WTC11 (cell line): Measurements from ENCODE around the gene ANKRD11. TPM values are rescaled to one million over a fixed set of nuclear protein-coding genes. Genes with fewer than 3 reads are reported as not detected.

Experiments
- ATAC-seq: fragments of 200-7000 bp; cut with Tn5 transposase; 2 replicates; pipeline ENCODE4 v1.10.0; 2021; ENCODE audit warnings: mild to moderate bottlenecking, moderate library complexity
- CTCF ChIA-PET: fragments of 300-600 bp; sonication (Branson Sonifier 250); formaldehyde crosslinking; loops from one replicate; lab custom pipeline; 2021; ENCODE audit warnings: antibody characterized with exemption; lab: Charles Lee
- POLR2A ChIA-PET: fragments of 350-600 bp; sonication (Branson Sonifier 250); formaldehyde crosslinking; loops from one replicate; lab custom pipeline; 2021; ENCODE audit warnings: antibody characterized with exemption; lab: Charles Lee
- DNase-seq: peaks from one replicate; pipeline ENCODE4 v3.0.0; 2021; ENCODE audit warnings: low spot score
- H3K27ac Mint-ChIP-seq: 2 replicates; pipeline ENCODE4 v1.8.0; 2021; ENCODE audit warnings: mixed read lengths
- H3K27me3 Mint-ChIP-seq: 2 replicates; pipeline ENCODE4 v1.8.0; 2021; ENCODE audit warnings: low read depth, mild to moderate bottlenecking, moderate library complexity, mixed read lengths
- H3K36me3 Mint-ChIP-seq: 2 replicates; pipeline ENCODE4 v1.8.0; 2021; ENCODE audit warnings: mixed read lengths
- H3K4me1 Mint-ChIP-seq: 2 replicates; pipeline ENCODE4 v1.8.0; 2022; ENCODE audit warnings: mixed read lengths
- H3K4me3 Mint-ChIP-seq: 2 replicates; pipeline ENCODE4 v1.8.0; 2021; ENCODE audit warnings: mild to moderate bottlenecking, moderate library complexity, mixed read lengths
- H3K9me3 Mint-ChIP-seq: 2 replicates; pipeline ENCODE4 v1.8.0; 2021; ENCODE audit warnings: mixed read lengths
- CREM ChIP-seq: sonication (generic); formaldehyde crosslinking; IDR thresholded peaks from 2 replicates; pipeline ENCODE4 v1.8.1; 2022; ENCODE audit warnings: mild to moderate bottlenecking, missing genetic modification reagents, moderate library complexity
- EMX1 ChIP-seq: fragments of 250-450 bp; sonication (Bioruptor Pico); IDR thresholded peaks from 2 replicates; pipeline ENCODE4 v1.8.0; 2021; ENCODE audit warnings: mild to moderate bottlenecking
- ETV6 ChIP-seq: sonication (generic); formaldehyde crosslinking; IDR thresholded peaks from 2 replicates; pipeline ENCODE4 v1.8.1; 2022; ENCODE audit warnings: mild to moderate bottlenecking, missing genetic modification reagents
- FOXK1 ChIP-seq: sonication (generic); formaldehyde crosslinking; IDR thresholded peaks from 2 replicates; pipeline ENCODE4 v1.8.0; 2022; ENCODE audit warnings: mild to moderate bottlenecking, moderate library complexity, missing genetic modification reagents
- FOXP4 ChIP-seq: sonication (generic); formaldehyde crosslinking; IDR thresholded peaks from 2 replicates; pipeline ENCODE4 v1.8.0; 2022; ENCODE audit warnings: mild to moderate bottlenecking, missing genetic modification reagents
- GABPB1 ChIP-seq: sonication (generic); formaldehyde crosslinking; IDR thresholded peaks from 2 replicates; pipeline ENCODE4 v1.8.1; 2023; ENCODE audit warnings: mild to moderate bottlenecking, missing genetic modification reagents
- GRHL2 ChIP-seq: fragments of 250-450 bp; sonication (Bioruptor Pico); IDR thresholded peaks from 2 replicates; pipeline ENCODE4 v1.8.0; 2022; ENCODE audit warnings: mild to moderate bottlenecking, moderate library complexity; ENCODE audit not compliant: insufficient replicate concordance, severe bottlenecking
- IRF2 ChIP-seq: sonication (generic); formaldehyde crosslinking; IDR thresholded peaks from 2 replicates; pipeline ENCODE4 v1.8.0; 2022; ENCODE audit warnings: low read depth, missing genetic modification reagents, borderline replicate concordance
- JAZF1 ChIP-seq: fragments of 250-450 bp; sonication (Bioruptor Pico); IDR thresholded peaks from 2 replicates; pipeline ENCODE4 v1.9.0; 2021; ENCODE audit warnings: moderate library complexity, mild to moderate bottlenecking, inconsistent platforms
- JUN ChIP-seq: sonication (generic); formaldehyde crosslinking; IDR thresholded peaks from 2 replicates; pipeline ENCODE4 v1.8.0; 2023; ENCODE audit warnings: mild to moderate bottlenecking, missing genetic modification reagents
- MLX ChIP-seq: sonication (generic); formaldehyde crosslinking; IDR thresholded peaks from 2 replicates; pipeline ENCODE4 v1.8.1; 2023; ENCODE audit warnings: mild to moderate bottlenecking, missing genetic modification reagents, moderate library complexity
- NFATC4 ChIP-seq: fragments of 250-450 bp; sonication (Bioruptor Pico); IDR thresholded peaks from 2 replicates; pipeline ENCODE4 v1.9.0; 2021; ENCODE audit warnings: mild to moderate bottlenecking
- NFE2L1 ChIP-seq: sonication (generic); formaldehyde crosslinking; IDR thresholded peaks from 2 replicates; pipeline ENCODE4 v1.8.1; 2023; ENCODE audit warnings: missing genetic modification reagents
- NR3C1 ChIP-seq: sonication (generic); formaldehyde crosslinking; conservative IDR thresholded peaks from 2 replicates; pipeline ENCODE4 v1.8.1; 2023; ENCODE audit warnings: low read depth, mild to moderate bottlenecking, missing genetic modification reagents
- PRRX2 ChIP-seq: fragments of 250-450 bp; sonication (Bioruptor Pico); IDR thresholded peaks from 2 replicates; pipeline ENCODE4 v1.8.0; 2021; ENCODE audit warnings: mild to moderate bottlenecking
- ZNF317 ChIP-seq: sonication (generic); formaldehyde crosslinking; IDR thresholded peaks from 2 replicates; pipeline ENCODE4 v1.8.1; 2023; ENCODE audit warnings: low read depth, mild to moderate bottlenecking, moderate library complexity, missing genetic modification reagents, borderline replicate concordance
- ZNF416 ChIP-seq: fragments of 250-450 bp; sonication (Bioruptor Pico); IDR thresholded peaks from 2 replicates; pipeline ENCODE4 v1.9.0; 2021; ENCODE audit warnings: mild to moderate bottlenecking, inconsistent platforms
- ZSCAN18 ChIP-seq: fragments of 250-450 bp; sonication (Bioruptor Pico); IDR thresholded peaks from 2 replicates; pipeline ENCODE4 v2.1.2; 2022; ENCODE audit warnings: mild to moderate bottlenecking, moderate library complexity
- total RNA-seq: library from RNA; stranded (reverse); gene quantifications from 3 replicates; pipeline ENCODE4 v1.2.3, GENCODE V29; 2021
- TF ChIP-seq, protein P1 (sequence below): sonication (generic); formaldehyde crosslinking; conservative IDR thresholded peaks from 2 replicates; pipeline ENCODE4 v1.8.1; 2022; ENCODE audit warnings: mild to moderate bottlenecking, missing genetic modification reagents
- TF ChIP-seq, protein P2 (sequence below): sonication (generic); formaldehyde crosslinking; IDR thresholded peaks from 2 replicates; pipeline ENCODE4 v1.8.0; 2022; ENCODE audit warnings: missing genetic modification reagents
- TF ChIP-seq, protein P3 (sequence below): sonication (generic); formaldehyde crosslinking; IDR thresholded peaks from 2 replicates; pipeline ENCODE4 v1.8.1; 2022; ENCODE audit warnings: low read depth, missing genetic modification reagents, borderline replicate concordance

Gene ANKRD11
- total RNA-seq, 1 experiment from 2014 or later = 184 TPM

- no peaks in the 10 kb centered on the region for H3K9me3 Mint-ChIP-seq
- DNase-seq = no peak
- no peak overlapping the region for H3K27ac Mint-ChIP-seq
- H3K4me3 Mint-ChIP-seq = no peak overlapping the region
- no peaks in the 10 kb centered on the region; the same call in 1 of the 2 replicates for H3K27me3 Mint-ChIP-seq
- POLR2A ChIA-PET = no interaction called here
- CTCF ChIA-PET = no interaction called here
- H3K4me1 Mint-ChIP-seq = no peaks in the 10 kb centered on the region
- no peak for TF ChIP-seq ZSCAN18 (CRISPR knock-in tag)
- no peak for TF ChIP-seq JUN (CRISPR knock-in tag)
- TF ChIP-seq, protein P1, sequence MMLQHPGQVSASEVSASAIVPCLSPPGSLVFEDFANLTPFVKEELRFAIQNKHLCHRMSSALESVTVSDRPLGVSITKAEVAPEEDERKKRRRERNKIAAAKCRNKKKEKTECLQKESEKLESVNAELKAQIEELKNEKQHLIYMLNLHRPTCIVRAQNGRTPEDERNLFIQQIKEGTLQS = no peak
- no peak for TF ChIP-seq FOXP4 (CRISPR knock-in tag)
- TF ChIP-seq, protein P2, sequence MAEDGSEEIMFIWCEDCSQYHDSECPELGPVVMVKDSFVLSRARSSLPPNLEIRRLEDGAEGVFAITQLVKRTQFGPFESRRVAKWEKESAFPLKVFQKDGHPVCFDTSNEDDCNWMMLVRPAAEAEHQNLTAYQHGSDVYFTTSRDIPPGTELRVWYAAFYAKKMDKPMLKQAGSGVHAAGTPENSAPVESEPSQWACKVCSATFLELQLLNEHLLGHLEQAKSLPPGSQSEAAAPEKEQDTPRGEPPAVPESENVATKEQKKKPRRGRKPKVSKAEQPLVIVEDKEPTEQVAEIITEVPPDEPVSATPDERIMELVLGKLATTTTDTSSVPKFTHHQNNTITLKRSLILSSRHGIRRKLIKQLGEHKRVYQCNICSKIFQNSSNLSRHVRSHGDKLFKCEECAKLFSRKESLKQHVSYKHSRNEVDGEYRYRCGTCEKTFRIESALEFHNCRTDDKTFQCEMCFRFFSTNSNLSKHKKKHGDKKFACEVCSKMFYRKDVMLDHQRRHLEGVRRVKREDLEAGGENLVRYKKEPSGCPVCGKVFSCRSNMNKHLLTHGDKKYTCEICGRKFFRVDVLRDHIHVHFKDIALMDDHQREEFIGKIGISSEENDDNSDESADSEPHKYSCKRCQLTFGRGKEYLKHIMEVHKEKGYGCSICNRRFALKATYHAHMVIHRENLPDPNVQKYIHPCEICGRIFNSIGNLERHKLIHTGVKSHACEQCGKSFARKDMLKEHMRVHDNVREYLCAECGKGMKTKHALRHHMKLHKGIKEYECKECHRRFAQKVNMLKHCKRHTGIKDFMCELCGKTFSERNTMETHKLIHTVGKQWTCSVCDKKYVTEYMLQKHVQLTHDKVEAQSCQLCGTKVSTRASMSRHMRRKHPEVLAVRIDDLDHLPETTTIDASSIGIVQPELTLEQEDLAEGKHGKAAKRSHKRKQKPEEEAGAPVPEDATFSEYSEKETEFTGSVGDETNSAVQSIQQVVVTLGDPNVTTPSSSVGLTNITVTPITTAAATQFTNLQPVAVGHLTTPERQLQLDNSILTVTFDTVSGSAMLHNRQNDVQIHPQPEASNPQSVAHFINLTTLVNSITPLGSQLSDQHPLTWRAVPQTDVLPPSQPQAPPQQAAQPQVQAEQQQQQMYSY (CRISPR knock-in tag) = no peak
- TF ChIP-seq, protein P3, sequence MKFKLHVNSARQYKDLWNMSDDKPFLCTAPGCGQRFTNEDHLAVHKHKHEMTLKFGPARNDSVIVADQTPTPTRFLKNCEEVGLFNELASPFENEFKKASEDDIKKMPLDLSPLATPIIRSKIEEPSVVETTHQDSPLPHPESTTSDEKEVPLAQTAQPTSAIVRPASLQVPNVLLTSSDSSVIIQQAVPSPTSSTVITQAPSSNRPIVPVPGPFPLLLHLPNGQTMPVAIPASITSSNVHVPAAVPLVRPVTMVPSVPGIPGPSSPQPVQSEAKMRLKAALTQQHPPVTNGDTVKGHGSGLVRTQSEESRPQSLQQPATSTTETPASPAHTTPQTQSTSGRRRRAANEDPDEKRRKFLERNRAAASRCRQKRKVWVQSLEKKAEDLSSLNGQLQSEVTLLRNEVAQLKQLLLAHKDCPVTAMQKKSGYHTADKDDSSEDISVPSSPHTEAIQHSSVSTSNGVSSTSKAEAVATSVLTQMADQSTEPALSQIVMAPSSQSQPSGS (CRISPR knock-in tag) = no peak
- no peak for TF ChIP-seq GABPB1 (CRISPR knock-in tag)
- no peak for TF ChIP-seq GRHL2 (CRISPR knock-in tag)
- TF ChIP-seq JAZF1 (CRISPR knock-in tag) = no peak
- no peak for TF ChIP-seq ETV6 (CRISPR knock-in tag)
- TF ChIP-seq MLX (CRISPR knock-in tag) = no peak
- no peak for TF ChIP-seq CREM (CRISPR knock-in tag)
- TF ChIP-seq EMX1 (CRISPR knock-in tag) = no peak
- no peak for ATAC-seq
- H3K36me3 Mint-ChIP-seq = peaks cover 46% of the 10 kb centered on the region
These were observed 22.1 kb upstream of the ANKRD11 start for GRCh38 chr16:89512453-89512852.

DNA sequence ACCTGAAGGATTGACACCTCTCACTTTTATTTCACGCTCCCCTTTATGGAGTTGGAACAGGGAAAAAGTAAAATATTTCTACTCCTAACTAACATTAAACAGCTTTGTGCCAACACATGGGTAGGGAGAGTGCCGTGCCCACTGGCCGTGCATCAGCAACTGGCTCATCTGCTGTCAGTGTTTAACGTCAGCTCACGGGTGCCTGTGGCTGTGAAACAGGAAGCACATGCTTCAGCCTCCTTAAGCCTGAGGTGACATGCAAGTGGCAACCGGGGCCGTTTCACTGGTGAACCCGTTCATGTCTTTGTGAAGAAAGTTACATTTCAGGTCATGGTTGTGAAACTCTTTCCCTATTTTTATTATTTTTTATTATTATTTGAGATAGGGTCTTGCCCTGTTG is 21.0 kb upstream of the ANKRD11 start:
- ChIA-PET CTCF (no interaction called here), POLR2A (no interaction called here)
- Mint-ChIP-seq H3K4me1 (peaks cover 4% of the 10 kb centered on the region; the same call in 1 of the 2 replicates), H3K27me3 (no peaks in the 10 kb centered on the region; the same call in 1 of the 2 replicates), H3K9me3 (no peaks in the 10 kb centered on the region), H3K36me3 (peaks cover 36% of the 10 kb centered on the region), H3K27ac (no peak overlapping the region), H3K4me3 (no peak overlapping the region)
- ATAC-seq (no peak), DNase-seq (no peak)
- TF ChIP-seq NFATC4 (CRISPR knock-in tag) = no peak
- TF ChIP-seq ZNF416 (CRISPR knock-in tag) = no peak
- TF ChIP-seq FOXK1 = no peak
- TF ChIP-seq PRRX2 = no peak
- no peak for TF ChIP-seq NR3C1
- TF ChIP-seq, protein P2 (CRISPR knock-in tag) = no peak
- no peak for TF ChIP-seq ZNF317 (CRISPR knock-in tag)
- no peak for TF ChIP-seq IRF2 (CRISPR knock-in tag)
- TF ChIP-seq NFE2L1 = no peak
